Skeletal muscle tissue (tissue), 4 donors: ENCODE data around the gene COMMD7. TPM values are rescaled to one million over a fixed set of nuclear protein-coding genes. Genes with fewer than 3 reads are reported as not detected.
"Not testable (repeated sequence)": the region's sequence is repeated elsewhere in the genome, so short reads cannot be mapped to it uniquely, and the experiment has no call there.

Experiments
- H3K27ac ChIP-seq: one replicate; pipeline ENCODE4 v1.7.0; 2013; ENCODE audit warnings: mild to moderate bottlenecking, low read depth, low read length, inconsistent platforms
- H3K27me3 ChIP-seq, 3 donors: one replicate each; pipeline ENCODE4 v1.7.0; 2013; ENCODE audit warnings: low read length in 3 of 3; ENCODE audit not compliant: control insufficient read depth in 3 of 3, insufficient read depth in 3 of 3
- H3K36me3 ChIP-seq, 3 donors: one replicate each; pipeline ENCODE4 v1.7.0; 2013; ENCODE audit warnings: low read length in 3 of 3; ENCODE audit not compliant: control insufficient read depth in 3 of 3, insufficient read depth in 3 of 3
- H3K4me1 ChIP-seq, 3 donors: one replicate each; pipeline ENCODE4 v1.7.0; 2013; ENCODE audit warnings: low read length in 3 of 3, mild to moderate bottlenecking in 3 of 3; ENCODE audit not compliant: control insufficient read depth in 3 of 3, insufficient read depth in 3 of 3
- H3K4me3 ChIP-seq, 3 donors: one replicate each; pipeline ENCODE4 v1.7.0; 2013; ENCODE audit warnings: low read length in 3 of 3
- H3K9ac ChIP-seq, 3 donors: one replicate each; pipeline ENCODE4 v1.7.0; 2013; ENCODE audit warnings: low read length in 3 of 3, mild to moderate bottlenecking in 3 of 3, moderate library complexity in 2 of 3, low read depth in 1 of 3
- H3K9me3 ChIP-seq, 3 donors: one replicate each; pipeline ENCODE4 v1.7.0; 2013; ENCODE audit warnings: low read length in 3 of 3; ENCODE audit not compliant: control insufficient read depth in 3 of 3
- total RNA-seq: library from RNA; depleted of rRNA; stranded (reverse); fragments of >200 nt; gene quantifications from one replicate; pipeline ENCODE4 v1.2.3, GENCODE V29; 2014
- donor health status: Osteomylitis.

Gene COMMD7
- total RNA-seq, 1 donor from 2014 or later = 14.1 TPM

- not testable (repeated sequence) for H3K27me3 ChIP-seq, H3K9ac ChIP-seq, H3K9me3 ChIP-seq, H3K4me3 ChIP-seq, H3K36me3 ChIP-seq, H3K27ac ChIP-seq
- H3K4me1 ChIP-seq = peaks cover 13 to 15% (median 15%) of the 10 kb centered on the region in 3 donors
These were observed 22.1 kb upstream of the COMMD7 start for GRCh38 chr20:32765230-32765875.

GRCh38 chr20:32764005-32764960 lies 21.0 kb upstream of the COMMD7 start:
- H3K27me3 ChIP-seq = no peaks in the 10 kb centered on the region
- H3K4me1 ChIP-seq = peaks cover 13 to 15% (median 15%) of the 10 kb centered on the region in 3 donors
- H3K9ac ChIP-seq = no peak overlapping the region
- no peak overlapping the region for H3K27ac ChIP-seq
- no peaks in the 10 kb centered on the region for H3K36me3 ChIP-seq
- H3K9me3 ChIP-seq = no peaks in the 10 kb centered on the region
- H3K4me3 ChIP-seq = no peak overlapping the region

DNA sequence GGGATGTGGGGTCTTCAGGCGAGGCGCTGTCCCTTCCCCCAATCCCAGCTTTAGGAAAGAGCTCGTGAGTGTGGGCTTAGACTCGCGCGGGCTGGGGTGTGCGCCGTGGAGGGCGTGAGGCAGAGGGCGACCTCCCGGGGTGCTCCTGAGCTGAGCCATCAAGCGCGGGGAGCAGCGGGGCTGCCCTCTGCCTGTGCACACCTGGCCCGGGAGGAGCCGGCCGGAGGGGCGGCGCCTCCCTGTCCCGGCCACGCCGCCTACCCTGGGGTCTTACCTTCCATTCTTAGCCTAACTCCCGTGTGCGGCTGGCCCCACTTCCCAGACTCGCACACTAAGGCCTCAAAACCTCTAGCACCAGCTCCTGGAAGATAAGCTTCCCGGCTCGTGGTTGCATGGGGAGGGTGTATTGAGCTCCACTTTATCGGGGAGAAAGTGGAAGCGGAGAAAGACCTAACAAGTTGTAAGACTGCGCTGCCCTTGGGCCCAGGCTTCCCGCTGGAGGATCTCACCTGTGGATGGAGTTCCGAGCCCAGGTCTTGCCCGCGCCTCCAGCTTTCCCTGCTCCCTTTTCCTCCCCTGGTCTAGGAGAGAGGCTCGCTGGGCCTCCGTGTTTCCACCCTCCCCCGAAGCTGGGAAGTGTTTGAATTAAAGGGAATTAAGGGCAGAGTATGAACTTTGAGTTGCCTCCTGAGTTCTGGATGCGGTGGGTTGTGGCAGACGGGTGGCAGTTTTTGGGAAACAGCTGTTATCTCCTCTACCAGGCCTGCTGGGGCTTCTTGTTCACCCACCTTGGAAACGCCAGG lies 20.1 kb upstream of the COMMD7 start:
- Histone ChIP-seq H3K36me3 (no peaks in the 10 kb centered on the region), H3K4me3 (peak overlapping the region; percentile 82 to 85 (median 82)), H3K9me3 (no peaks in the 10 kb centered on the region), H3K9ac (peak overlapping the region; percentile 70 to 84 (median 77)), H3K27me3 (no peaks in the 10 kb centered on the region), H3K4me1 (peaks cover 13 to 15% (median 15%) of the 10 kb centered on the region in 3 donors), H3K27ac (no peak overlapping the region)

GRCh38 chr20:32762754-32763201 lies 19.5 kb upstream of the COMMD7 start:
- peak overlapping the region; percentile 82 to 85 (median 82) for H3K4me3 ChIP-seq
- peak overlapping the region; percentile 70 to 84 (median 77) for H3K9ac ChIP-seq
- H3K27me3 ChIP-seq = no peaks in the 10 kb centered on the region
- H3K9me3 ChIP-seq = no peaks in the 10 kb centered on the region
- H3K36me3 ChIP-seq = no peaks in the 10 kb centered on the region
- H3K4me1 ChIP-seq = peaks cover 13 to 15% (median 15%) of the 10 kb centered on the region in 3 donors
- H3K27ac ChIP-seq = no peak overlapping the region

DNA sequence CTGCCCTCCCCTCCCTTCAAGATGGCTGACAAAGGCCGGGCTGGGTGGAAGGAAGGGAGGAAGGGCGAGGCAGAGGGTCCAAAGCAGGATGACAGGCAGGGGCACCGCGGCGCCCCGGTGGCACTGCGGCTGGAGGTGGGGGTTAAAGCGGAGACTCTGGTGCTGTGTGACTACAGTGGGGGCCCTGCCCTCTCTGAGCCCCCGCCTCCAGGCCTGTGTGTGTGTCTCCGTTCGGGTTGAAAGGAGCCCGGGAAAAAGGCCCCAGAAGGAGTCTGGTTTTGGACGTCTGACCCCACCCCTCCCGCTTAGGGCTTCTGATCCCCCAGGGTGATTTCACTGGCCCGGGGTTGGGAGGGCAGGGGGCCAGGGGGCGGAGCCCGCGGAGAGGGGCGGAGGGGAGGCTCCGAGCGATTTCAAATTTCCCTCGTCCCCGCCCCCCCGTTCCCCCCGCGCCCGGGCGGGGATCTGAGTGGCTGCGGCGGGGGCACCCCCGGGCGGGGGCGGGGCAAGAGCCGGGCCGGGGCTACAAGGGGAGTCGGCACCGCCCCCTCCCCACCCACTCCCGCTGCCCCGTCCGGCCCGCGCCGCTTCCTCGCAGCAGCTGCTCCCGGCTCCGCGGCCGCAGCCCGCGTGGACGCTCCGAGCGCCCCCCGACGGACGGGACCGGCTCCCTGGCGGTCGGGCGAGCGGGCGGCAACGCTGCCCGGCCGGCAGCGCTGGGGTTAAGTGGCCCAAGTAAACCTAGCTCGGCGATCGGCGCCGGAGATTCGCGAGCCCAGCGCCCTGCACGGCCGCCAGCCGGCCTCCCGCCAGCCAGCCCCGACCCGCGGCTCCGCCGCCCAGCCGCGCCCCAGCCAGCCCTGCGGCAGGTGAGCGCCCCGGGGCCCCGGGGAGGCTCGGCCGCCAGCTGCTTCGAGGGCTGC lies 18.8 kb upstream of the COMMD7 start, which contains the start of gene DNMT3B:
Gene DNMT3B, plus strand, starts transcription at position 555 of the 923 bp plus-strand sequence. CDS start 17,939 bp downstream, outside the sequence.
- H3K4me3 ChIP-seq = peak within 1 kb of the TSS; percentile 82 to 85 (median 82)
- no peak within 1 kb of the TSS for H3K27ac ChIP-seq
- no peaks in the 10 kb centered on the region for H3K9me3 ChIP-seq
- H3K36me3 ChIP-seq = no peaks in the 10 kb centered on the region
- peaks cover 13 to 15% (median 15%) of the 10 kb centered on the region in 3 donors for H3K4me1 ChIP-seq
- no peaks in the 10 kb centered on the region for H3K27me3 ChIP-seq
- peak within 1 kb of the TSS; percentile 70 to 84 (median 77) for H3K9ac ChIP-seq

- H3K27me3 ChIP-seq = no peaks in the 10 kb centered on the region
- H3K9ac ChIP-seq = peak overlapping the region in 1 of 3 donors; percentile 45
- peaks cover 13 to 15% (median 15%) of the 10 kb centered on the region in 3 donors for H3K4me1 ChIP-seq
- no peaks in the 10 kb centered on the region for H3K9me3 ChIP-seq
- no peak overlapping the region for H3K27ac ChIP-seq
- no peaks in the 10 kb centered on the region for H3K36me3 ChIP-seq
- peak overlapping the region; percentile 52 to 66 (median 56) for H3K4me3 ChIP-seq
These were observed 18.2 kb upstream of the COMMD7 start for GRCh38 chr20:32761417-32761830.

DNA sequence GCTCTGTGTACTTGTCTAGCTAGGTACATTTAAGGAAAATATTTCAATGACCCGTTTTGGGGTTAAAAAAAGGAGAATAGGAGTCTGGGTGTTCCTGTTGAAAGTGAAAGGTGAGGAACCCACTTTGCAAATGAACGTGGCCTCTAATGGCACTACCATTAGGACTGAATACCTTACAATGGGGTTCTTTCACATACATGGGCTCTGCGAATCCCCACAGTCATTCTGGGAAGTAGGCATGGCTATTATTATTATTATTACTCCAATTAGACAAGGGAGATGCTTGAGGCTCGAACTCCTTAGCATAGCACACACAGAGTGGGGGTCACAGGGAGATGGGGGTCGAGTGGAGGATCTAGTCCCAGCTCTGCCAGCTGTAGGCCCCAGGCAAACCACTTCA lies 12.9 kb upstream of the COMMD7 start:
- no peak overlapping the region for H3K9ac ChIP-seq
- no peak overlapping the region for H3K27ac ChIP-seq
- H3K4me3 ChIP-seq = no peak overlapping the region

GRCh38 chr20:32753731-32754130 lies 10.5 kb upstream of the COMMD7 start:
- H3K4me1 ChIP-seq = no peaks in the 10 kb centered on the region
- no peaks in the 10 kb centered on the region for H3K9me3 ChIP-seq
- no peak overlapping the region for H3K4me3 ChIP-seq
- no peaks in the 10 kb centered on the region for H3K27me3 ChIP-seq
- no peak overlapping the region for H3K9ac ChIP-seq
- no peak overlapping the region for H3K27ac ChIP-seq
- no peaks in the 10 kb centered on the region for H3K36me3 ChIP-seq

More for the DNA sequence above, 12.9 kb upstream of the COMMD7 start:
- Histone ChIP-seq H3K36me3 (no peaks in the 10 kb centered on the region), H3K27me3 (no peaks in the 10 kb centered on the region), H3K4me1 (no peaks in the 10 kb centered on the region), H3K9me3 (no peaks in the 10 kb centered on the region)
